IPS DF 6.9 (cell line): ENCODE data around the gene PECR.

ENCODE experiments used
- DNase-seq: peaks from one replicate; pipeline ENCODE4 v3.0.0-alpha.2; 2013; ENCODE audit warnings: low read depth, low spot score
- H3K27ac ChIP-seq: one replicate; pipeline ENCODE4 v1.5.1; 2013; ENCODE audit warnings: low read length, control low read depth
- H3K27me3 ChIP-seq: 2 replicates; pipeline ENCODE4 v1.6.1; 2013; ENCODE audit warnings: mild to moderate bottlenecking, low read length; ENCODE audit not compliant: control insufficient read depth, insufficient read depth
- H3K36me3 ChIP-seq: 2 replicates; pipeline ENCODE4 v1.6.1; 2013; ENCODE audit warnings: low read length; ENCODE audit not compliant: control insufficient read depth, insufficient read depth
- H3K4me1 ChIP-seq: 2 replicates; pipeline ENCODE4 v1.6.1; 2013; ENCODE audit warnings: low read length; ENCODE audit not compliant: control insufficient read depth, insufficient read depth
- H3K4me3 ChIP-seq: 2 replicates; pipeline ENCODE4 v1.5.1; 2013; ENCODE audit warnings: mild to moderate bottlenecking, low read length
- H3K9me3 ChIP-seq: 2 replicates; pipeline ENCODE4 v1.6.1; 2013; ENCODE audit warnings: low read length, inconsistent platforms; ENCODE audit not compliant: control insufficient read depth, insufficient read depth
- WGBS: extraction: QIAGEN DNeasy Blood & Tissue Kit; methylation state at CpG from one replicate; pipeline ENCODE4 v1.1.7; 2013; ENCODE audit warnings: mixed read lengths, missing lambda C conversion rate; ENCODE audit not compliant: insufficient read length, insufficient coverage; 5-methylcytosine and 5-hydroxymethylcytosine counted together

The PECR gene

DNA sequence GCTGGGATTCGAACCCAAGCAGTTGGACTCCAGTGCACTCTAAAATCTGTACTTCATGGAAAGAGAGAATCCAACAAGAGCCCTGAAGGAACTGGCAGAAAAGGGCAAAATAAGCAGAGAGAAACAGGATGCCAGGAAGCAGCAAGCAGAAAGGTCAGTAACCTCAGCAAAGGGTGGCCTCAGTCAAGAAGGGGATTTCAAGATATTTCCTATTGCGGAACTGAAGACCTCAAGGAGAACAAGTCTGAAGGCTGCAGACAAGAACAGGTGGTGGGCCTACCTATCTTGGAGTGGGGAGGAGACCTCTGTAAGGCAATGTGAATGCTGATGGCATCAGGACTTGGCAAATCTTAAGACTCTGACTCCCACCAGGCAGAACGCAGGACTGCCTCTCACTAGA, 48.2 kb downstream of the PECR start:
- H3K9me3 ChIP-seq: no peaks in the 10 kb centered on the region
- no peaks in the 10 kb centered on the region for H3K27me3 ChIP-seq
- no peak overlapping the region for H3K4me3 ChIP-seq
- no peaks in the 10 kb centered on the region for H3K36me3 ChIP-seq
- no peaks in the 10 kb centered on the region for H3K4me1 ChIP-seq
- WGBS: no CpG with 5 or more reads among the region's 3 CpGs
- no peak for DNase-seq
- no peak overlapping the region for H3K27ac ChIP-seq

DNA sequence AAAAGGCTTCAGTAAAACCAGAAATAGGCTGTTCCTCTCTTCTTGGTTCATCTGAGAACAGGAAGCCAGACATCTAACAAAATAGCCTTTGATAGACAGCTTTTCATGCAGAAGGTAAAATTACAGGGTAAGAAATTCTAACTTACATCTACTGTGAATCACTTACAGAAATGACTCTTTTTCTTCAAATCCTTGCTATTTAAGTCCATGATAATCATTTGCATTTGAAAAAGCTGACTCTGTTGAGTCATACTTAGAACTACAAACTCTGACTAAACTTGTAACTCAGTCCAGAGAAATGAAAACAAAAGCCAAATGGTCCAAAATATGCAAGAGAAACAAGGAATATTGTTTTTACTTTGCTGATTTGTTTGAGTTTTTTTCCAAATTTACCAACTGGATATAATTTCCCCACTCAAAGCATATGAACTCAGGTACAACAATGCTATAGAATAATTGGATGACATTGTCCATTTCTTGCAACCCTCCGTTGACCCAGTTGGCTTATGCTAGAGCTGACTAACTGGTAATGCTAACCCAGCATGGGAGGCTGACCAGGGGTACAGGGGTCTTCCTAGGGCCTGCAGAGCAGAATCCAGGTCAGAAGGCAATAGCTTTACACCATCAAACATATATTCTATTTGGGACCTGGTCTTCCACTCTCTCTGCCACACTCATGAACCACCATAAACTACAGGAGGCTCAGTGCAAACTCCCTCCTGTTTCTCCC, 49.5 kb downstream of the PECR start:
- Histone ChIP-seq H3K9me3 (no peaks in the 10 kb centered on the region), H3K27me3 (no peaks in the 10 kb centered on the region), H3K4me3 (no peak overlapping the region), H3K27ac (no peak overlapping the region), H3K4me1 (no peaks in the 10 kb centered on the region), H3K36me3 (no peaks in the 10 kb centered on the region)
- DNase-seq: no peak
- WGBS: no CpG with 5 or more reads among the region's 1 CpG

- no peak overlapping the region for H3K27ac ChIP-seq
- H3K36me3 ChIP-seq: no peaks in the 10 kb centered on the region
- no peaks in the 10 kb centered on the region for H3K9me3 ChIP-seq
- no peak overlapping the region for H3K4me3 ChIP-seq
- H3K4me1 ChIP-seq: no peaks in the 10 kb centered on the region
- WGBS: no CpG with 5 or more reads among the region's 3 CpGs
- DNase-seq: no peak
- H3K27me3 ChIP-seq: no peaks in the 10 kb centered on the region
These were observed 51.4 kb downstream of the PECR start for GRCh38 chr2:216030216-216030615.

GRCh38 chr2:216029416-216030129, 52.0 kb downstream of the PECR start:
- Histone ChIP-seq H3K36me3 (no peaks in the 10 kb centered on the region), H3K9me3 (no peaks in the 10 kb centered on the region), H3K27ac (no peak overlapping the region), H3K27me3 (no peaks in the 10 kb centered on the region), H3K4me1 (no peaks in the 10 kb centered on the region), H3K4me3 (no peak overlapping the region)
- DNase-seq: no peak
- WGBS: no CpG with 5 or more reads among the region's 7 CpGs

DNA sequence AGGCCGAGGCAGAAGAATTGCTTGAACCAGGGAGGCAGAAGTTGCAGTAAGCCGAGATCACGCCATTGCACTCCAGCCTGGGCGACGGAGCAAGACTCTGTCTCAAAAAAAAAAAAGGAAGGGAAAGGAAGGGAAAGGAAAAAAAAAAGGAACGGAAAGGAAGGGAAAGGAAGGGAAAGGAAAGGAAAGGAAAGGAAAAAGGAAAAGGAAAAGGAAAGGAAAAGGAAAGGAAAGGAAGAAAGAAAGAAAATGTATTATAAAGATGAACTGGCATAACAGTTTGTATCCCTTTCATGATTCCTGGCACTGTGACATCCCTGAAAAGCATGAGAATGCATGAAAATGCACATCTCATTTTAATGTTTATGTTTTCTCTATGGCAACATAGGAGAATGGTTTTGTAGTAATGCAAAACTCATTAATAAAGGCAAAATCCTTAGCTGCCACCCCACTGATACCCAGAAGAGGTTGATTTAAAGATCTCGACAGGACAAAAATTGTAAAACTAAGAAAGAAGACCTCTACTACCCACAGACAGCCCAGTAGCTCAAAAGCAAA, 56.8 kb downstream of the PECR start:
- H3K36me3 ChIP-seq: no peaks in the 10 kb centered on the region
- H3K9me3 ChIP-seq: no peaks in the 10 kb centered on the region
- no peak for DNase-seq
- H3K4me1 ChIP-seq: no peaks in the 10 kb centered on the region
- H3K27me3 ChIP-seq: no peaks in the 10 kb centered on the region
- H3K27ac ChIP-seq: no peak overlapping the region
- no CpG with 5 or more reads among the region's 7 CpGs for WGBS
- H3K4me3 ChIP-seq: no peak overlapping the region

- H3K36me3 ChIP-seq: no peaks in the 10 kb centered on the region
- no peaks in the 10 kb centered on the region for H3K27me3 ChIP-seq
- peak; percentile 55 for DNase-seq
- H3K4me1 ChIP-seq: no peaks in the 10 kb centered on the region
- no peak overlapping the region for H3K27ac ChIP-seq
- H3K4me3 ChIP-seq: no peak overlapping the region
- WGBS: no CpG with 5 or more reads among the region's 3 CpGs
- no peaks in the 10 kb centered on the region for H3K9me3 ChIP-seq
These were observed 58.5 kb downstream of the PECR start for GRCh38 chr2:216023055-216023648.

DNA sequence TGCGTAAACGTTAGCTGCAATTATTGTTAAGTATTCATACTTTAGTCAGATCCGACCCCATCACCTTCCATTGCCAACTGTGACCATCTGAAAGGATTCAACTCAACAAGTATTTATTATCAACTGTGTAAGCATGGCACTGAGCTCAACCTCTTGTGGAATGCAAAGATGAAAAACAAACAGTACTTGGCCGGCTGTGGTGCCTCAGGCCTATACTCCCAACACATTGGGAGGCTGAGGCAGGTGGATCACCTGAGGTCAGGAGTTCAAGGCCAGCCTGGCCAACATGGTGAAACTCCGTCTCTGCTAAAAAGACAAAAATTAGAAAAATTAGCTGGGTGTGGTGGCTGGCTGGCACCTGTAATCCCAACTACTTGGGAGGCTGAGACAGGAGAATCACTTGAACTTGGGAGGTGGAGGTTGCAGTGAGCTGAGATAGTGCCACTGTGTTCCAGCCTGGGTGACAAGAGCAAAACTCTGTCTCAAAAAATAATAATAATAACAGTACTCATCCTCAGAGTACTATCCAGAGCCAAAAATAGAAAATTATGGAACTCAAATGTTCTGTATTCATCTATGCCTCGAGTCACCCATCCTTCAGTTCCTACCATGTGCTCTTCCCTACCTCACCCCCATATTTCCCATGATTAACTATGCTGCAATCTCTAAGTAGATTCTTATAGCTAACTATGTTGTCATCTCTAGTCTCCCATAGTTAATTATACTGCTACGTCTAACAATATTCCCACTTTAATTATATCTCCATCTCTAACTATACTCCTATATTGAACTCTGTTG, 59.6 kb downstream of the PECR start:
- H3K4me3 ChIP-seq: no peak overlapping the region
- H3K4me1 ChIP-seq: no peaks in the 10 kb centered on the region
- H3K27ac ChIP-seq: no peak overlapping the region
- H3K9me3 ChIP-seq: no peaks in the 10 kb centered on the region
- DNase-seq: no peak
- WGBS: 100% methylated on average over 1 of the region's 7 CpGs
- H3K27me3 ChIP-seq: no peaks in the 10 kb centered on the region
- no peaks in the 10 kb centered on the region for H3K36me3 ChIP-seq

DNA sequence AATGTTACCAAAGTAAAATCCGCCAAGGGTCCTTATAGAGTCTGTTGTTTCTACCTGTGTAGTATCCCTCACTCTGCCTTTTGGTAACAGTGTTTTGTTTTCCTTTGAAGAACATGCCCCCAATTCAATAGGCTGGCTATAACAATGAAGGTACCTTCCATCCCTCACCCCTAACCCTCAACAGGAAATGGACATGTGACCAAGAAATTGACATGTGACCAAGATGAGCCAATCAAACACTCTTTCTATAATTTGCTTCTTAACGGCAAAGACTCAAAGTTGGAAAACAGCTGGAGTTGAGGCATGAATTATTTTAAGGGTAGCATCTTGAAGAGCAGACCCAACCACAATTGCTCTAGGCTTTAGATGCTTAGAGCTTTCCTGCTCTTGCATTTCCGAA, 62.9 kb downstream of the PECR start:
- H3K4me3 ChIP-seq: no peak overlapping the region
- no peaks in the 10 kb centered on the region for H3K36me3 ChIP-seq
- H3K9me3 ChIP-seq: no peaks in the 10 kb centered on the region
- H3K27me3 ChIP-seq: no peaks in the 10 kb centered on the region
- H3K27ac ChIP-seq: no peak overlapping the region
- DNase-seq: no peak
- no CpG with 5 or more reads among the region's 3 CpGs for WGBS
- H3K4me1 ChIP-seq: no peaks in the 10 kb centered on the region

DNA sequence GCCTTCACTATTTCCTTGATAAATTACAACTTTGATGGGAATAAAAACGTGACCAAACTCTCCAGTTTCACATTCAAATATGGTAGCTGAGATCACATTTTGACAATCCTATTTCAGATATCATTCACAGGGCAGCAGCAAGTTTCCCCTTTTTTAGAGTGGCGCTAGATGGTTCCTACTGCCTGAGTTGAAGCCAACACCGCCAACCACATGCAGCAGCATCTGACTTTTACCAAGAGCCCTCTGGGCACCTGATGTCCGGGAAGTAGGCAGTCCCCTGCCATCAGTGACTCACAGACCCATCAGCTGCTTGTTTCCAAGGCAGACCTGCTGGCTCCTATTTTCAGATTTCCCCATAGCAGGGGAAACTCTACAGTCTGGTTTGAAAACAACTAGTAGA, 64.2 kb downstream of the PECR start:
- no peak overlapping the region for H3K27ac ChIP-seq
- no peaks in the 10 kb centered on the region for H3K4me1 ChIP-seq
- no peak overlapping the region for H3K4me3 ChIP-seq
- H3K9me3 ChIP-seq: no peaks in the 10 kb centered on the region
- no peak for DNase-seq
- no CpG with 5 or more reads among the region's 4 CpGs for WGBS
- H3K27me3 ChIP-seq: no peaks in the 10 kb centered on the region
- no peaks in the 10 kb centered on the region for H3K36me3 ChIP-seq

GRCh38 chr2:216016581-216016980, 65.0 kb downstream of the PECR start:
- no CpG with 5 or more reads among the region's 1 CpG for WGBS
- H3K4me1 ChIP-seq: no peaks in the 10 kb centered on the region
- H3K36me3 ChIP-seq: no peaks in the 10 kb centered on the region
- H3K9me3 ChIP-seq: no peaks in the 10 kb centered on the region
- no peak overlapping the region for H3K4me3 ChIP-seq
- no peak for DNase-seq
- no peaks in the 10 kb centered on the region for H3K27me3 ChIP-seq
- no peak overlapping the region for H3K27ac ChIP-seq
